H1 (cell line): ENCODE measurements around the gene IL36A. TPM values are rescaled to one million over a fixed set of nuclear protein-coding genes. Genes with fewer than 3 reads are reported as not detected.

ENCODE experiments used
- CTCF ChIA-PET: fragments of 300-600 bp; sonication (Branson Sonifier 250); formaldehyde crosslinking; loops from one replicate; lab custom pipeline; 2021; ENCODE audit not compliant: partially characterized antibody; lab: Charles Lee
- POLR2A ChIA-PET: fragments of 300-600 bp; sonication (Branson Sonifier 250); formaldehyde crosslinking; loops from one replicate; lab custom pipeline; 2021; ENCODE audit warnings: inconsistent platforms; ENCODE audit not compliant: partially characterized antibody; lab: Charles Lee
- DNase-seq, 2 experiments: peaks; one replicate each; pipeline versions ENCODE4 v3.0.0 to v3.0.0-alpha.2; 2010 to 2022; ENCODE audit warnings: low spot score in 2 of 2, low read depth in 1 of 2, mixed read lengths in 1 of 2
- FAIRE-seq: peaks from 2 replicates; lab custom pipeline; 2011; peaks lifted over from hg19 to GRCh38; lab: Jason Lieb, UNC
- H2AFZ ChIP-seq: 2 replicates; pipeline ENCODE4 v1.8.1; 2012; ENCODE audit warnings: low read length, inconsistent platforms
- H2AK5ac ChIP-seq: 2 replicates; pipeline ENCODE4 v1.6.1; 2013; ENCODE audit warnings: low read depth, low read length
- H2BK120ac ChIP-seq: replicated peaks from 2 replicates; pipeline ENCODE3; 2013; ENCODE audit warnings: low read depth, low read length, inconsistent platforms
- H2BK12ac ChIP-seq: 2 replicates; pipeline ENCODE4 v1.6.1; 2013; ENCODE audit warnings: low read depth, low read length
- H2BK15ac ChIP-seq: 2 replicates; pipeline ENCODE4 v1.6.1; 2013; ENCODE audit warnings: low read length
- H2BK20ac ChIP-seq: 2 replicates; pipeline ENCODE4 v1.6.1; 2013; ENCODE audit warnings: low read length
- H2BK5ac ChIP-seq: 2 replicates; pipeline ENCODE4 v1.6.1; 2013; ENCODE audit warnings: low read depth, low read length
- H3K14ac ChIP-seq: 2 replicates; pipeline ENCODE4 v1.6.1; 2013; ENCODE audit warnings: inconsistent platforms; ENCODE audit not compliant: insufficient read length
- H3K18ac ChIP-seq: 2 replicates; pipeline ENCODE4 v1.6.1; 2013; ENCODE audit warnings: low read length; ENCODE audit errors: extremely low read depth
- H3K23ac ChIP-seq: 2 replicates; pipeline ENCODE4 v1.6.1; 2013; ENCODE audit warnings: inconsistent platforms; ENCODE audit not compliant: insufficient read length
- H3K23me2 ChIP-seq: 2 replicates; pipeline ENCODE4 v1.6.1; 2013; ENCODE audit warnings: low read depth, low read length
- H3K27ac ChIP-seq: 2 replicates; pipeline ENCODE4 v1.6.1; 2011; ENCODE audit warnings: low read depth, low read length, inconsistent platforms
- H3K27me3 ChIP-seq, 4 experiments: replicated peaks in 1 of 4; 1 replicate in 1 of 4; 2 replicates in 3 of 4; pipeline versions ENCODE4 v1.6.1 to v1.8.1; 2011 to 2013; ENCODE audit warnings: low read length in 3 of 4, mild to moderate bottlenecking in 3 of 4, inconsistent platforms in 2 of 4, mixed read lengths in 2 of 4, moderate library complexity in 1 of 4; ENCODE audit not compliant: control insufficient read depth in 3 of 4, insufficient read depth in 3 of 4; ENCODE audit errors: extremely low read depth in 1 of 4
- H3K36me3 ChIP-seq, 4 experiments: 2 replicates each; pipeline versions ENCODE4 v1.6.1 to v1.8.1; 2011 to 2013; ENCODE audit warnings: mild to moderate bottlenecking in 4 of 4, low read length in 3 of 4, moderate library complexity in 2 of 4, control low read depth in 1 of 4, inconsistent platforms in 1 of 4; ENCODE audit not compliant: insufficient read depth in 4 of 4, control insufficient read depth in 2 of 4
- H3K4ac ChIP-seq: replicated peaks from 2 replicates; pipeline ENCODE3; 2013; ENCODE audit warnings: low read length, low read depth, mixed read lengths, inconsistent platforms; ENCODE audit not compliant: insufficient read length
- H3K4me1 ChIP-seq, 4 experiments: replicated peaks in 1 of 4; 1 replicate in 1 of 4; 2 replicates in 3 of 4; pipeline versions ENCODE4 v1.6.1 to v1.8.1; 2011 to 2013; ENCODE audit warnings: low read length in 3 of 4, inconsistent platforms in 2 of 4, mixed read lengths in 1 of 4; ENCODE audit not compliant: insufficient read depth in 4 of 4, control insufficient read depth in 3 of 4
- H3K4me2 ChIP-seq, 2 experiments: 2 replicates each; pipeline versions ENCODE4 v1.6.1 to v1.8.1; 2011 to 2013; ENCODE audit warnings: low read depth in 2 of 2, low read length in 2 of 2, control low read depth in 1 of 2, inconsistent platforms in 1 of 2, mild to moderate bottlenecking in 1 of 2; ENCODE audit not compliant: insufficient read depth in 1 of 2
- H3K4me3 ChIP-seq, 4 experiments: fragments of 200-600, 300-600 bp in 1 of 4; sonication (generic), shearing (Covaris generic), sonication (Bioruptor Twin) in 1 of 4; 2 replicates each; pipeline versions ENCODE4 v1.5.1 to v1.8.1; 2011 to 2016; ENCODE audit warnings: low read length in 4 of 4, low read depth in 3 of 4, control low read depth in 2 of 4, inconsistent platforms in 2 of 4, mild to moderate bottlenecking in 2 of 4, mixed read lengths in 1 of 4, moderate library complexity in 1 of 4; ENCODE audit not compliant: insufficient read depth in 2 of 4; ENCODE audit errors: extremely low read depth in 1 of 4
- H3K56ac ChIP-seq: replicated peaks from 2 replicates; pipeline ENCODE3; 2013; ENCODE audit warnings: low read depth, mild to moderate bottlenecking, mixed read lengths, low read length, inconsistent platforms; ENCODE audit not compliant: insufficient read length
- H3K79me1 ChIP-seq: 2 replicates; pipeline ENCODE4 v1.6.1; 2013; ENCODE audit warnings: low read depth, low read length, control low read depth
- H3K79me2 ChIP-seq, 2 experiments: 2 replicates each; pipeline versions ENCODE4 v1.6.1 to v1.8.1; 2012 to 2013; ENCODE audit warnings: low read length in 2 of 2, mild to moderate bottlenecking in 2 of 2, inconsistent platforms in 1 of 2; ENCODE audit not compliant: insufficient read depth in 2 of 2, control insufficient read depth in 1 of 2
- H3K9ac ChIP-seq, 4 experiments: replicated peaks in 1 of 4; 1 replicate in 1 of 4; 2 replicates in 3 of 4; pipeline versions ENCODE4 v1.6.1 to v1.8.1; 2011 to 2013; ENCODE audit warnings: low read depth in 3 of 4, low read length in 3 of 4, control low read depth in 2 of 4, mild to moderate bottlenecking in 2 of 4, moderate library complexity in 2 of 4, inconsistent platforms in 1 of 4; ENCODE audit errors: extremely low read depth in 1 of 4
- H3K9me3 ChIP-seq, 2 experiments: 2 replicates each; pipeline versions ENCODE4 v1.6.1 to v1.8.1; 2012 to 2013; ENCODE audit warnings: mild to moderate bottlenecking in 2 of 2, moderate library complexity in 2 of 2, control low read depth in 1 of 2, inconsistent platforms in 1 of 2, low read depth in 1 of 2, low read length in 1 of 2, mixed read lengths in 1 of 2; ENCODE audit not compliant: insufficient read depth in 2 of 2
- H4K20me1 ChIP-seq, 2 experiments: replicated peaks in 1 of 2; 2 replicates each; pipeline versions ENCODE3 to v1.8.1; 2011 to 2013; ENCODE audit warnings: inconsistent platforms in 2 of 2, low read length in 2 of 2, mild to moderate bottlenecking in 1 of 2; ENCODE audit not compliant: insufficient read depth in 2 of 2, control insufficient read depth in 1 of 2
- H4K5ac ChIP-seq: 2 replicates; pipeline ENCODE4 v1.6.1; 2013; ENCODE audit warnings: low read length, low read depth, mixed read lengths, inconsistent platforms; ENCODE audit not compliant: insufficient read length
- H4K8ac ChIP-seq: 2 replicates; pipeline ENCODE4 v1.8.0; 2013; ENCODE audit warnings: mild to moderate bottlenecking, moderate library complexity, low read length, inconsistent platforms; ENCODE audit not compliant: insufficient read depth; ENCODE audit errors: extremely low read depth
- H4K91ac ChIP-seq: replicated peaks from 2 replicates; pipeline ENCODE3; 2013; ENCODE audit warnings: low read length, mixed read lengths, inconsistent platforms; ENCODE audit not compliant: insufficient read length
- BACH1 ChIP-seq: IDR thresholded peaks from 2 replicates; pipeline ENCODE4 v1.6.1; 2012; ENCODE audit warnings: low read length, improper control_type of control experiment
- BCL11A ChIP-seq, 2 experiments: IDR thresholded peaks; one replicate each; pipeline ENCODE4 v1.6.1; 2011; ENCODE audit warnings: low read depth in 2 of 2, low read length in 2 of 2, mild to moderate bottlenecking in 2 of 2
- EP300 ChIP-seq, 2 experiments: IDR thresholded peaks; 1 replicate in 1 of 2; 2 replicates in 1 of 2; pipeline ENCODE4 v1.6.1; 2011 to 2012; ENCODE audit warnings: low read depth in 2 of 2, low read length in 2 of 2, mild to moderate bottlenecking in 2 of 2, borderline replicate concordance in 1 of 2, inconsistent platforms in 1 of 2, moderate library complexity in 1 of 2
- HDAC2 ChIP-seq, 2 experiments: fragments of 300-600 bp in 1 of 2; sonication (generic) in 1 of 2; IDR thresholded peaks; 2 replicates each; pipeline ENCODE4 v1.6.1; 2011 to 2012; ENCODE audit warnings: low read depth in 2 of 2, low read length in 2 of 2, mild to moderate bottlenecking in 2 of 2, moderate library complexity in 2 of 2, borderline replicate concordance in 1 of 2, inconsistent platforms in 1 of 2
- PHF8 ChIP-seq: fragments of 200-600 bp; sonication (generic); conservative IDR thresholded peaks from 2 replicates; pipeline ENCODE4 v1.7.1; 2012; ENCODE audit warnings: low read depth, mild to moderate bottlenecking, inconsistent platforms, low read length, moderate library complexity
- WGBS, 2 experiments: shearing (Covaris generic) in 1 of 2; methylation state at CpG; one replicate each; pipeline versions ENCODE4 v1.1.6 to v1.1.7; 2013 to 2015; ENCODE audit warnings: low lambda C conversion rate in 2 of 2, mixed read lengths in 2 of 2, inconsistent platforms in 1 of 2, low coverage in 1 of 2, missing lambda C conversion rate in 1 of 2; ENCODE audit not compliant: insufficient replicate concordance in 2 of 2, insufficient coverage in 1 of 2, insufficient read length in 1 of 2; ENCODE audit errors: extremely low coverage in 1 of 2, missing lambda C conversion rate in 1 of 2; 5-methylcytosine and 5-hydroxymethylcytosine counted together
- polyA plus RNA-seq, 7 experiments: library from polyadenylated mRNA; depleted of rRNA in 3 of 7; stranded (reverse) in 5 of 7; unstranded in 2 of 7; fragments of >200 nt in 5 of 7; fragments of 200-250 nt in 2 of 7; gene quantifications; 1 replicate in 5 of 7; 2 replicates in 1 of 7; 4 replicates in 1 of 7; pipeline versions ENCODE4 v1.2.1 to v1.2.3, GENCODE V29; 2011 to 2013; ENCODE audit warnings: missing spikeins in 2 of 7, mixed read lengths in 2 of 7
- total RNA-seq: library from RNA; stranded (reverse); fragmentation: NEBNext Ultra II Directional; extraction: Animal tissue kit (Norgen Biotek cat#: 25700); gene quantifications from 2 replicates; pipeline ENCODE4 v1.2.1, GENCODE V29; 2021

The IL36A gene
- total and polyA plus RNA-seq, 2 of the 8 experiments (the other 6 are each of a cell fraction or from before 2014, with no cell fraction given): not detected

- no peak overlapping the region for H3K4me3 ChIP-seq
- no peak overlapping the region for H3K9ac ChIP-seq
- H3K4me2 ChIP-seq: no peak overlapping the region
- no peak overlapping the region for H2BK120ac ChIP-seq
- no peak overlapping the region for H3K23ac ChIP-seq
- no peak overlapping the region for H3K56ac ChIP-seq
- no peak for DNase-seq
- H3K9me3 ChIP-seq: no peaks in the 10 kb centered on the region
- H2BK12ac ChIP-seq: no peak overlapping the region
- no peaks in the 10 kb centered on the region for H4K20me1 ChIP-seq
- no peak overlapping the region for H4K8ac ChIP-seq
- no peak overlapping the region for H2AFZ ChIP-seq
- H3K27me3 ChIP-seq: no peaks in the 10 kb centered on the region
- ChIA-PET CTCF (interaction anchor here (1.9 kb wide), 1 partner anchor 51 kb away, joined by 6 read pairs; no protein-coding TSS in a partner anchor), POLR2A (no interaction called here)
- no peaks in the 10 kb centered on the region for H3K23me2 ChIP-seq
- no peak overlapping the region for H2BK15ac ChIP-seq
- no peak overlapping the region for H2AK5ac ChIP-seq
- H3K36me3 ChIP-seq: no peaks in the 10 kb centered on the region
- H2BK5ac ChIP-seq: no peak overlapping the region
- H3K27ac ChIP-seq: no peak overlapping the region
- no peak overlapping the region for H2BK20ac ChIP-seq
- TF ChIP-seq PHF8 (no peak), BCL11A (IDR thresholded peaks at IDR 0.05; ENCODE audit: low read depth in 2 of 2, low read length in 2 of 2) (no peak), EP300 (IDR thresholded peaks at IDR 0.05; ENCODE audit: borderline replicate concordance in 1 of 2, low read depth in 2 of 2, low read length in 2 of 2) (no peak), HDAC2 (IDR thresholded peaks at IDR 0.05; ENCODE audit: borderline replicate concordance in 1 of 2, low read depth in 2 of 2, low read length in 2 of 2) (no peak), BACH1 (no peak)
- no peak for FAIRE-seq
- no peak overlapping the region for H3K18ac ChIP-seq
- H4K5ac ChIP-seq: no peak overlapping the region
- no peaks in the 10 kb centered on the region for H3K79me2 ChIP-seq
- H3K14ac ChIP-seq: no peak overlapping the region
- H3K4ac ChIP-seq: no peak overlapping the region
- H3K79me1 ChIP-seq: no peaks in the 10 kb centered on the region
- H4K91ac ChIP-seq: no peak overlapping the region
- no peaks in the 10 kb centered on the region for H3K4me1 ChIP-seq
- 92% methylated on average over 1 of the region's 1 CpG; no CpG with 5 or more reads in 1 of the 2 experiments for WGBS, 2 experiments
These were observed 5.8 kb downstream of the IL36A start for GRCh38 chr2:113011108-113011507.
